SU-DHL-6 (cell line): ENCODE results near the gene HMGN1.

Source experiments
- H2AFZ ChIP-seq: fragments of 200-600 bp; sonication (generic); 2 replicates; pipeline ENCODE4 v1.6.1; 2014; ENCODE audit warnings: low read depth, mild to moderate bottlenecking, moderate library complexity, mixed read lengths, antibody characterized with exemption, low read length; ENCODE audit not compliant: severe bottlenecking
- H3F3A ChIP-seq: fragments of 200-600 bp; shearing (Covaris generic); 2 replicates; pipeline ENCODE4 v1.6.0; 2016; ENCODE audit warnings: antibody characterized with exemption, mild to moderate bottlenecking; ENCODE audit not compliant: insufficient read depth
- H3K27ac ChIP-seq: fragments of 200-600 bp; sonication (generic); 2 replicates; pipeline ENCODE4 v1.5.1; 2016; ENCODE audit warnings: low read depth, mild to moderate bottlenecking, low read length, moderate library complexity, mixed read lengths
- H3K27me3 ChIP-seq: fragments of 200-600 bp; sonication (generic), shearing (Covaris generic); 2 replicates; pipeline ENCODE4 v1.6.0; 2014; ENCODE audit warnings: mild to moderate bottlenecking, low read length
- H3K36me3 ChIP-seq: fragments of 200-600 bp; sonication (generic); 2 replicates; pipeline ENCODE4 v1.6.1; 2014; ENCODE audit warnings: mild to moderate bottlenecking, low read length, mixed read lengths
- H3K4me2 ChIP-seq: fragments of 300-600, 200-600 bp; shearing (Covaris generic), sonication (generic); 2 replicates; pipeline ENCODE4 v1.6.0; 2014; ENCODE audit warnings: low read length, low read depth, mild to moderate bottlenecking; ENCODE audit not compliant: poor library complexity, severe bottlenecking
- H3K4me3 ChIP-seq: fragments of 200-600 bp; sonication (generic); 2 replicates; pipeline ENCODE4 v1.5.1; 2014; ENCODE audit warnings: antibody characterized with exemption, low read length, mild to moderate bottlenecking, mixed read lengths; ENCODE audit not compliant: insufficient read depth, poor library complexity, severe bottlenecking
- H3K79me2 ChIP-seq: fragments of 200-600 bp; sonication (generic); 2 replicates; pipeline ENCODE4 v1.6.1; 2014; ENCODE audit warnings: mild to moderate bottlenecking, low read length, moderate library complexity; ENCODE audit not compliant: insufficient read depth
- H3K9ac ChIP-seq: fragments of 200-600 bp; sonication (generic); 2 replicates; pipeline ENCODE4 v1.7.0; 2014; ENCODE audit warnings: mild to moderate bottlenecking, low read length
- H3K9me2 ChIP-seq: fragments of 200-600 bp; sonication (generic); replicated peaks from 2 replicates; pipeline ENCODE4 v1.6.1; 2014; ENCODE audit warnings: low read length; ENCODE audit not compliant: insufficient read depth
- H3K9me3 ChIP-seq: fragments of 200-600 bp; sonication (generic); 2 replicates; pipeline ENCODE4 v1.6.1; 2014; ENCODE audit warnings: low read length, mixed read lengths; ENCODE audit not compliant: insufficient read depth
- H4K20me1 ChIP-seq: fragments of 200-600 bp; sonication (generic); 2 replicates; pipeline ENCODE4 v1.6.1; 2014; ENCODE audit warnings: low read depth, mild to moderate bottlenecking, antibody characterized with exemption, low read length, moderate library complexity, mixed read lengths
- CTCF ChIP-seq: fragments of 200-600 bp; sonication (generic); IDR thresholded peaks from one replicate; pipeline ENCODE4 v1.5.1; 2017; ENCODE audit warnings: antibody characterized with exemption, mild to moderate bottlenecking, low read length, moderate library complexity; ENCODE audit not compliant: insufficient read depth, poor library complexity, severe bottlenecking
- EZH2phosphoT487 ChIP-seq: fragments of 200-600 bp; sonication (generic), shearing (Covaris generic); conservative IDR thresholded peaks from 2 replicates; pipeline ENCODE4 v1.6.1; 2018; ENCODE audit warnings: mild to moderate bottlenecking, antibody characterized with exemption, low read length, moderate library complexity, mixed read lengths

Gene HMGN1

GRCh38 chr21:39345440-39345839 lies 3.4 kb downstream of the HMGN1 start:
- Histone ChIP-seq H2AFZ (no peak overlapping the region), H3K9ac (peak overlapping the region; percentile 99), H4K20me1 (peaks cover 6% of the 10 kb centered on the region), H3K36me3 (peaks cover 58% of the 10 kb centered on the region), H3K9me2 (no peaks in the 10 kb centered on the region), H3K27ac (peak overlapping the region; percentile 94), H3K79me2 (peaks cover 43% of the 10 kb centered on the region), H3F3A (peaks cover 78% of the 10 kb centered on the region), H3K4me3 (peak overlapping the region; percentile 100), H3K4me2 (peak overlapping the region; percentile 64), H3K27me3 (no peaks in the 10 kb centered on the region), H3K9me3 (no peaks in the 10 kb centered on the region)
- TF ChIP-seq EZH2phosphoT487 (no peak), CTCF (no peak)

- peaks cover 6% of the 10 kb centered on the region for H4K20me1 ChIP-seq
- no peak overlapping the region for H2AFZ ChIP-seq
- no peaks in the 10 kb centered on the region for H3K27me3 ChIP-seq
- H3K36me3 ChIP-seq = peaks cover 58% of the 10 kb centered on the region
- no peaks in the 10 kb centered on the region for H3K9me2 ChIP-seq
- H3K27ac ChIP-seq = peak overlapping the region; percentile 94
- H3K4me2 ChIP-seq = peak overlapping the region; percentile 64
- peak overlapping the region; percentile 100 for H3K4me3 ChIP-seq
- peaks cover 43% of the 10 kb centered on the region for H3K79me2 ChIP-seq
- H3F3A ChIP-seq = peaks cover 78% of the 10 kb centered on the region
- no peak for TF ChIP-seq CTCF
- no peak for TF ChIP-seq EZH2phosphoT487
- no peaks in the 10 kb centered on the region for H3K9me3 ChIP-seq
- peak overlapping the region; percentile 99 for H3K9ac ChIP-seq
These were observed 4.0 kb downstream of the HMGN1 start for GRCh38 chr21:39344848-39345247.

- TF ChIP-seq CTCF = no peak
- no peak for TF ChIP-seq EZH2phosphoT487
- Histone ChIP-seq H3K9me2 (no peaks in the 10 kb centered on the region), H3K4me2 (no peak overlapping the region), H3K9me3 (no peaks in the 10 kb centered on the region), H2AFZ (no peak overlapping the region), H4K20me1 (peaks cover 6% of the 10 kb centered on the region), H3F3A (peaks cover 86% of the 10 kb centered on the region), H3K27ac (peak overlapping the region; percentile 61), H3K4me3 (no peak overlapping the region), H3K79me2 (peaks cover 21% of the 10 kb centered on the region), H3K36me3 (peaks cover 39% of the 10 kb centered on the region), H3K9ac (no peak overlapping the region), H3K27me3 (no peaks in the 10 kb centered on the region)
These were observed 7.5 kb downstream of the HMGN1 start for GRCh38 chr21:39341249-39341923.
